AG20443 (cell line): ENCODE data around the gene ZFP90.
"Not testable (repeated sequence)": the region's sequence is repeated elsewhere in the genome, so short reads cannot be mapped to it uniquely, and the experiment has no call there.

Experiments used
- DNase-seq: peaks from one replicate; pipeline ENCODE4 v3.0.0; 2012; ENCODE audit warnings: low spot score, mixed read lengths

The ZFP90 gene

GRCh38 chr16:68538880-68539701 is at the start of gene ZFP90:
TSS of gene ZFP90 (plus strand) at chr16:68539291. CDS start at chr16:68539793, 502 bp downstream.
- peak; percentile 100 for DNase-seq

- DNase-seq: no peak
These were observed 48.7 kb upstream of the ZFP90 start for GRCh38 chr16:68490358-68490757.

DNA sequence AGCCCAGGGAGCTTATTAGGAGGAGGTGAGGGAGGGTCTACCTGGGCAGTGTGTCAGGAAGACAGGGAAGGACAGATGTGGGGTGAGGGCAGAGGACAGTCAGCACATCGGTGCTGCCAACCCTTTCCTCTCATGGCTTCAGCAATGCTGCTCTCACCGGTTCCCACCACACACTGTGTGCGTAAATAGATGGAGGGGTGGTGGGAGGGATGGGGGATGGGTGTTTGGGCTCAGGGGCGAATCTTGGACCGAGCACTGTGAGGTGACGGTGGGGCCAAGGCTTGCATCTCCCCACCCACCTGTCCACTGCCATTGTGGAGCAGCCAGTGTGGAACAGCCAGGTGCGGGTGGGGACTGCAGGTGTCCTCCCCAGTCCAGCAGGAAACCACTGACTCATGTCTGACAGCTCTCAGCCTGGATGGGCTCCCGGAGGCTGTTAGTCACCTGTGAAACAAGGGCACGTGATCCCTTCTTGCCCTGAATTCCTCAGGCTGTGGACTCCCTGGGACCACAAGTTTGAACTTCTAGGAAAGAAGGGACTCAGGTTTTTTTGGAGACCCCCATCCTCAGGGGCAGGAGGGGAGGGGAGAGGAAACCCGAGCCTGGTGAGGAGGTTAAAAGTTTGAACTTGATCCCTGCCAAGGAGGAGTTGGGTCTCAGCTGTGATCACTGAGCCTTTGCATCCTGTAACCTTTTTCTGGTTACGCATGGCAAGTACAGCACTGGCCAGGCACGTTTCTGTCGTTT is 48.1 kb upstream of the ZFP90 start:
- peak; percentile 73 for DNase-seq

GRCh38 chr16:68491576-68491950 is 47.5 kb upstream of the ZFP90 start:
- no peak for DNase-seq

DNA sequence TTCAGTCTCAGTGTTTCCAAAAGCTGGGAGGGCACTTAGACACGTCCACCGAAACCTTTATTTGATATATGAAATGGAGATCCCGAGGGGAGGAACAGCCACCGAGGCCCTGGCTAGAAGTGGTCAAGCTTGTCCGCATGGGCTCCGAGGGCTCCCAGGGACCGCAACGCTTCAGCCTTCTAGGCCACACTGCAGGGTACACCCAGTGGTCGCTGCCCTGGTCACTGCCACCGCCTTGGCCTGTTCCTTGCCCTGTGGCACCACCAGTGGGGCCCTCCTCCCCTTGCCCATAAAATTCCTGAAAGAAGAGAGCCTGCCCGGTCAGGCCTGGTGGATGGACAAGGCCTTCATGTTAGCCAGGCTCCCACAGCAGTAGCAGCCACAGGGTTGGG is 46.9 kb upstream of the ZFP90 start:
- no peak for DNase-seq

GRCh38 chr16:68492543-68493411 is 46.3 kb upstream of the ZFP90 start:
- no peak for DNase-seq

DNA sequence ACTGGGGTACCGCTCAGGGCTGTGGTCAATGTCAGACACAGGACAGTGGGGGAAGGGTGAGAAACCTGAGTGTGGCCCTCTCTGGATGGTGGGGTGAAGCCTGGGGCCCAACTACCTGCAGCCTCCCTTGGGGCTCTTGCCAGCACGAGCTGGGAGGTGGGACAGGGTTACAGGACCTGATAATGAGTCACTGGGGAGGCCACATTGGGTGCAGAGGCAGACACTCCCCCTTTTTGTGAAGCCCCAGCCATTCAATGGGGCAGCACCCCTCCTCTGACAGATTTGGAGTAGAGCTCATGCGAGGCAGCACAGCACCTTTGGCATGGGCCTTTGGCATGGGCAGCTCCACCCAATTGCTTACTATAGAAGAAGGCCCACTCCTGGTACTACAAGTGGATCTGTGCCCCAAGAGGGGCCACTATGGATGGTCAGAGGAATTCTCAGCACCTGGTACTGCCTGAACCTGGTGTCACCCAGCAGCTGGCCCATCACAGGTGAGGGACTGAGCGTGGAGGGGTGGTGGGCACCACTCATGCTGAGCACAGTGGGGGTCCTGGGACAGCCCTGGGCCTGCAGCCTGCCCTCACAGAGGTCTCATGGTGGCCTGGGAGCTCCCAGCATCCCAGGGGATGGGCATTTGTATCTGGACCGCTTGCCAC is 45.5 kb upstream of the ZFP90 start:
- no peak for DNase-seq

- DNase-seq: not testable (repeated sequence)
These were observed 44.8 kb upstream of the ZFP90 start for GRCh38 chr16:68494261-68494660.

DNA sequence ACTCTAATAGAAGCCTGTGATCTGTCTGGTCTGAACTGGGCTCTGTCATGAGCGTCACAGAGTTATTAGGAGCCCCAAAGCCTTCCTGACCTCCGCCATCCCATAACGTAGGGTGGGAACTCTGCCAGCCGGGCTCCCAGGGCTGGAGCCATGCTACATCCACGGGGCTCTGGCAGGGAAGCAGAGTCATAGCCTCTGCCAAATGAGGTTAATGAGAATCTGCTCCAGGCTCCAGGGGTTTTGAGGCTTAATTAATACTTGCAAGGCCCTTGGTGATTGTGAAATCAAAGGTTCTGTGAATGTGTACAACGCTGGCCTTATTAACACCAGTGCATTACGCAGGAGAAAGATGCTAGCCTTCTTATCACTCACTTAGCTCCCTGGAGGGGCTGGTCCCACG is 42.4 kb upstream of the ZFP90 start:
- DNase-seq: no peak

DNA sequence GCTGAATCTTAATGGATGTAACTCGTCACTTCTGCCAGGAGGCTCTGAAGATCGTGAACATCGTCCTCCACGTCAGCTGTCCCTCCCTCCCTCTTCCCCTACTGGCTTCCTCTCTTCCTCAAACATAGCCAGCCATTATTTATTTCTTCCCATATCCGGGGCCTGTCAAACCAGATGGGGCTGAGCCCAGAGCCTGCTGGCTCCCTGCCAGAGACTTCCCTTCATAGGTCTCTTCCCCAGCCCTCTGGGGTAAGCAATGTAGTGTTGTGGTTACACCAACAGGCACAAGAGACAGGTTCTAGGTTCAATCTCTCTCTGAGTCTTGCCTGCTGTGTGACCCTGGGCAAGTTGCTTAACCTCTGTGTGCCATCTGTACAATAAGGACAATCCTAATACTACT is 40.1 kb upstream of the ZFP90 start:
- no peak for DNase-seq

GRCh38 chr16:68503334-68503733 is 35.8 kb upstream of the ZFP90 start:
- DNase-seq: peak; percentile 76

GRCh38 chr16:68504066-68504465 is 35.0 kb upstream of the ZFP90 start:
- no peak for DNase-seq

DNA sequence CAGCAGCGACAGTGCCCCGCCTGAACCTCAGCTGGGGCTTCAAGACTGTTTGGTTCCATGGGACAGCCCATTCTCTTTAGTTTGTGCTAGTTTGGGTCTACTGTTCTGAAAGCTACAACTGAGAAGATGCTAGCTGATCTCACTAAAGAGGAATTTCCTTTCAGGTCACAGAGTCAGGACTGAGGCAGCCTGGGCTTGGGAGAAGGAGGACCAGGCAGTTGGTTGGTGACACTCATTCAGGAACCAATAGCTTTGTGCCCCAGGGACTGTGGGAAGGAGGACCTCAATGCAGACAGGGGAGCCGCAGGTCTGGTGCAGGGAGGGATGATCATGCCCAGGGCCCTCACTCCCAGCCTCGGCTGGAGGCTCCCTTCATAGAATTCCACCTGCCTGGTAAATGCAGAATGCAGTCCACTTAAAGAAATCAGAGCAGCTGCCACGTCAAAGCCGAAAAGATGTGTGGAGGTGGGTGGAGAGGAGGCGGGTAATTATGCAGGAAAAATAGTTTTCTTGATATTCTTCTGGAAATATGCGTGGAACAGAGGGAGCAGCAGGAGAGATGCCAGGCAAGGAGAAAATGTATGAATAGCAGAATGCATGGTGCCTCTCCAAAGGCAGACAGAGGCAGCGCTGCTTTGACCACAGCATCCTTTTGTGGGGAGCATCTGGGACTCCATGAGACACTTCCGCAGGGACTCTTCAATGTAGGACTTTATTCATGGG is 32.6 kb upstream of the ZFP90 start:
- DNase-seq: peak; percentile 51

DNA sequence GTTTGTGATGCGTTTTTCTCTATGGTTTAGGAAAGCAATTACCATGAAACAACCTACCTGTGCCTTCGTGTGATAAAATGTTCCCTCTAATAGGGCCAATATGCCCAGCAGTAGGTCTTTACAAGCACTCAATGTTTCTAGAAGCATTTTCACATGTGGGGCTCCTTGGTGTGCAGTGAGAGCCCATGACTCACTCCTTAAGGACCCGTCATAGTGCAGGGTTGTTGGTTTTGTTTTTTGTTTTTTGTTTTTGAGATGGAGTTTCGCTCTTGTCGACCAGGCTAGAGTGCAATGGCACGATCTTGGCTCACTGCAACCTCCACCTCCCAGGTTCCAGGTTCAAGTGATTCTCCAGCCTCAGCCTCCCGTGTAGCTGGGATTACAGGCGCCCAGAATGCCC is 31.1 kb upstream of the ZFP90 start:
- DNase-seq: no peak

DNA sequence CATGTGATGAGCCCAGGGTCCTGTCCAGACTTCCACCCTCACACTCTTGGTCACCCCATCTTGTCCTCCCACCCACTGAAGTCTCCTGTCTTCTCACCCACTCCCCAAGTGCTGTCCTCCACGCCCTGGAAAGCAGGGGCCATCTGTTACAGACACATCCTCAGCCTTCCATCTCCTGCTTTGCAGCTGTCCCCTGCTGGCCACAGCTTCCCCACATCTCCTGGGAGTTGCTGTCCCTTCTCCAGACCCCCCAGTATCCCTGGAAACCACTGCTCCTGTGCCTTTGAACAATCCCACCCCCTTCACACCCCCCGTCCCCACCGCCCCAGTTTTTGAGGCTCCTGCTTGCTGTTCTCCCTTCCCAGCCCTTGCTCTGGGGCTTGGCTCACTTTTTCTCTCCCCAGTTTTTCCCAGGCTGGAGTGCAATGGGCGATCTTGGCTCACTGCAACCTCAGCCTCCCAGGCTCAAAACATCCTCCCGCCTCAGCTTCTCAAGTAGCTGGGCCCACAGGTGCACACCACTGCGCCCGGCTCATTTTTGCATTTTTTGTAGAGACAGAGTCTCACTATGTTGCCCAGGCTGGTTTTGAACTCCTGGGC is 30.4 kb upstream of the ZFP90 start:
- DNase-seq: no peak

- no peak for DNase-seq
These were observed 29.7 kb upstream of the ZFP90 start for GRCh38 chr16:68509381-68509780.

GRCh38 chr16:68510775-68511174 is 28.3 kb upstream of the ZFP90 start:
- no peak for DNase-seq

GRCh38 chr16:68512183-68512582 is 26.9 kb upstream of the ZFP90 start:
- DNase-seq: no peak

- DNase-seq: no peak
These were observed 26.3 kb upstream of the ZFP90 start for GRCh38 chr16:68512742-68513141.

DNA sequence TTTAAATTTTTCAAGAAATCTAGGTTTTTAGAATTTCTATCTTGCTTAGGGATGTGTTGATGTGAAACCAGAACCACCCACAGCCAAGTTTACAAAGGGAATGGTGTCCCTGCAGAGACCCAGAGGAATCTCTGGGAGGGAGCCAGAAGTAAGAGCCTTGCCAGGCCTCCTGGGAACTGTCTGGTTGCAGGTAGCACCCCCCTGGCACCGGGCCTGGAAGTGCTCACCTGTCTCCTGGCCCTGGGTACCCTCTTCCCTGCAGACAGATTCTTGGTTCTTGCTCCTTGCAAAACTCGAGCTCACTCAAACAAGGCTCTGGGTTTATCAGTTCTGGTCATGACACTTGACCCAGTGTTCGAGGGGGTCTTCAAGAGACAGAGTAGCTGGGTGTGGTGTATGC is 24.6 kb upstream of the ZFP90 start:
- no peak for DNase-seq

- DNase-seq: no peak
These were observed 21.4 kb upstream of the ZFP90 start for GRCh38 chr16:68517606-68518166.
